ENCODE data around the gene NKPD1. TPM values are rescaled to one million over a fixed set of nuclear protein-coding genes. Genes with fewer than 3 reads are reported as not detected.
"Not testable (repeated sequence)": the region's sequence is repeated elsewhere in the genome, so short reads cannot be mapped to it uniquely, and the experiment has no call there.

NKPD1 gene
- polyA plus RNA-seq, 10 donors, result 0.07 to 0.74 (median 0.18) TPM

- no peak for DNase-seq
Observed at GRCh38 chr19:45140144-45140503, 20.7 kb downstream of the NKPD1 start.

DNA sequence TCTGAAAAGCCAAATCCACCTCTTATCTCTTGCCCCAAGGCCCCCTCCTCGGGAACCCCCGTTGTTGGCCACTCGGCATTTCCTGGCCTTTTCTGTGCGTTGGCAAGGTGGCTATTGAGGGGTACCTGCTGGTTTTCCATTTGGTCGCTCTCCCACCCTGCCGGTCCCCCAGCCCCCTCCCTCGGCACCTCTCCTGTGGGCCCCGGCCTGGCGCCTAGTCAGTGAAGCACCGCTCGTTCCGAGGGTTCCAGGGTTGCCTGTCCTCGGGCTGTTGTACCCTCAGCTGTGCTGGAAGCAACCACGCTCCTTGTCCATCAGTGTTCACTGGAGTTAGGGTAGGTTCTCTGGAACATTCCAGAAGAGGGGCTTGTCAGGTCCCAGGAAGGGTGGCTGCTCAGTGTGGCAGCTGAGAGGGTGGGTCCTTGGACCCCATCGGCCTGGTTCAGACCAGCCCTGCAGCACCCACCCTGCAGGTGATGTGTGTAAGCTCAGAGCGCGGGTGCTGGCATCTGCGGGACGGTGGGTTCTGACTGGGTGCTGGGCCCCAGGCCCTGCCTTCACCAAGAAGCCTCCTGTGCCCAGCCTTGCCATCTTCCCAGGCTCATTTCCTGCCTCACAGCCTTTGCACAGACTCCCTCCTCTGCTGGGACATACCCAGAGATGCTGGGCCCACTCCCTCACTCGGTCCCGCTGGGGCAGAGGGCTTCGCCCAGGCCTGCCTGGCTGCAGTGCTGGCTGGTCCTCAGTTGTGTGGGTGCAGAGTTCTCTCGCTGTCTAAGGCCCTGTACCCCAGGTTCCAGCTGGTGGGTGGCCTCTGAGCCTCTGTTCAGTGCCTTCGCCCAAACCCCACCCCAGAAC is 21.3 kb downstream of the NKPD1 start:
- no peak for DNase-seq

GRCh38 chr19:45138303-45138751 is 22.5 kb downstream of the NKPD1 start:
- no peak for DNase-seq

GRCh38 chr19:45137179-45137761 is 23.5 kb downstream of the NKPD1 start:
- peak; percentile 54 to 85 (median 61) for DNase-seq

DNA sequence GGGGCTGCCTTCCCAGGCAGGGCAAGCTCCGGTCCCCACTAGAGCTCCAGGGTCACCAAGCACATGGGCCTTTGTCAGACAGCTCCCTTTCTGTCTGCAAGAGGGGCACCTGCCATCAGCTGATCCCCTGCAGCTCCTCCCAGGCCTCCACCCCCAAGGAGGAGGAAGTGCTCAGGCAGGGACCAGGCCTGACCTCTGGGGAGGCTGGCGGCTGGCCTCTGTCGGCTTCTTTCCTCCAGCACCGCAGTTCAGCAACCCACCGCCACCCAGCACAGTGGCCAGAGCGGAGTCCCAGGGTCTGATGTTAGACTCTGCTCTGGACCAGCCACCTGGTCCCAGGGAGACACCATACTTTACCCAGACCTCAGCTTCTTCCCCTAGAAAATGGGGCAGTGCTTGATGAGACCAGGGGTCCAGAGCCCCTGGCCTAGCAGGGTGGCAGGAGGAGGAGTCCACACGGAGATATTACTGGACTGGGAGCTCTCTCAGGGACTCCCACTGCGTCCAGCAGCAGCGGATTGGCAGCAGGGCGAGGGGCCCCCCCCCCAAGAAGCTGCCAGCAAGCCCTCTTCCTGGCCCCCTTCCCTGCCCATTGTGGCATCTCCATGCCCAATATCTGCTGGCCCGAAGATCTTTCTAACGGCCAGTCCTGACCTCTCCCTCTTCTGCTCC is 24.1 kb downstream of the NKPD1 start:
- no peak for DNase-seq

DNA sequence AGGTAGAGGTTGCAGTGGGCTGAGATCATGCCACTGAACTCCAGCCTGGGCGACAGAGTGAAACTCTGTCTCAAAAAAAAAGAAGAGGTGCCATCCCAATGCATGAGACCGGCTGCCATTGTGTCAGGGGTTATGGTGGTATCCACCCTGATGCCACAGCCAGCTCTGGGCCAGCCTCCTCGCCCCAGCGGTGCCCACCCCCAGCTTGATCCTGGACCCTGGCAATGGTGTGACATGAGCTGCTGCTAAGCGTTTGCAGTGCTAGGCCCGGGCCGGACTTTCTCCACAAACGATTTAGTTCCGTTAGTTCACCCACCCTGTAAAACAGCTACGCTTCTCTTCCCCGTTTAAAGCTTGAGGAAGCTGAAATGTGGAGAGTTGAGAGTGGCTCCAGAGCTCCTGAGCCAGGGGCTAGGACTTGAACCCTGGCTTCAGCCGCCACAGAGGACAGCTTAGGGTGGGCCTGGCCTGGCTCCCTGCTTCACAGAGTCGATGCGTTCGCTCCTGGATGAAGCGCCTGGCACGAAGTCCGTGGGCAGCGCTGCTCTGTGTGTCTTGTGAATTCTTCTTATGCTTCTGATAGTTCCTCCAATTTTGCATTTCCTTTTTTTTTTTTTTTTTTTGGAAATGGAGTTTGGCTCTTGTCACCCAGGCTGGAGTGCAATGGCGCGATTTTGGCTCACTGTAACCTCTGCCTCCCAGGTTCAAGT is 25.5 kb downstream of the NKPD1 start:
- DNase-seq, result no peak

GRCh38 chr19:45133661-45134060 is 27.1 kb downstream of the NKPD1 start:
- DNase-seq, result no peak

GRCh38 chr19:45130888-45131615 is 29.7 kb downstream of the NKPD1 start:
- no peak for DNase-seq

DNA sequence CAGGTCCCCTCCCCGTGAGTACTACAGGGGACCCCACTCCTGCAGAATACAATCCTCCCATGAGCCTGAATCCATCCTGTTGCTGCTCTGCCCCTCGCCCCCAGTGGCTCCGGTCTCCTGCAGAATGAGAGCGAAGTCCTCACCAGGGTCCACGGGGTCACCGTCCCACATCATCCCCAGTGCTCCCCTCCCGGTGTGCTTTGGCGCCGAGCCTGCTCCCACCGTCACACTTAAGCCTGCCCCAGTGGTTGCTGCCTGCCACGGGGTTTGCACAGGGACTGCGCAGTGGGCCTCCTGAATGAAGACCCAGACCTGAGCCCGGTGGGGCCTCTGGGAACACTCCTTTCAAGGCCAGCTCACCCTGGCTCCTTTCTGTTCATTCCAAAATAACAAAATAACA is 30.5 kb downstream of the NKPD1 start:
- no peak for DNase-seq

- no peak for DNase-seq
Observed at GRCh38 chr19:45128806-45129205, 32.0 kb downstream of the NKPD1 start.

DNA sequence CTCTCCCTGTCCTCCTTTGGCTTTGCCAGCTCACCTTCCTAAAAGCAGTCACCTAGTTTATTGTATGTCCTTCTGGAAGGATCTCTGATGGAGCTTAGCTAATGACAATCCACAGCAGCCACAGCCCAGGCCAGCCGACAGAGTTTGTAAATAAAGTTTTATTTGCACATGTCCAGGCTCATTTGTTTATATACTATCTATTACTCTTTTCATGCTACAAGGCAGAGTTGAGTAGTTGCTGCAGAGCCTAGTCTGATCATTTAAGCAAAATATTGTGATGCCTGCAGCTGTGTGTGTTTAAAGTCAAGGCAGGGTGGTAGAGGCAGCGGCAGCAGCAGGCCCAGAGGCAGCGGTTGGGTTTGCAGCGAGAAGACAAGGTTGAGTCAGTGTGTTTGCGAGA is 32.6 kb downstream of the NKPD1 start:
- DNase-seq, result no peak

GRCh38 chr19:45126654-45127053 is 34.1 kb downstream of the NKPD1 start:
- no peak for DNase-seq

DNA sequence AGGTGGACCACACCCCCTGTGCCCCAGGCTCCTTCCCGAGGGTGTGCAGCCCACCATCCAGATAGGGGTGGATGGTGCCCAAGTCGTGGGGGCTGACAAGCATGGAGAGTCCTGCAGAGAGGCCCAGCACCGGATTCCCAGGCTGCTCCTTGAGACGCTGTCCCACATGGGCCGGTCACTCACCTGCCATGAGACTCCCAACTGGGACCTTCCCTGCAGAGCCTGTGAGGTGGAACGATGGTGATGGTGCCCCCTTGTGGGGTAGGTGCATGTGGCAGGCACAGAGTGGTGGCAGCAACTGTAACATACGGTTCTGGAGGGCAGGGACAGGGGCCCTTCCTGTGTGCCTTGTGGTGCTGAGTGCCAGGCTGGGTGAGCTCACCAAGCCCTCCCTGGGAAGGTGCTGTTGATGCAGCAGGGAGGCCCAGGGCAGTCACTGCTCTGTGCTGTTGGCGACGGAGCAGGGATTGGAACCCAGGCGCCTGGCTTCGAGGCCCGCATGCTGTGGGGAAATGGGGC is 34.7 kb downstream of the NKPD1 start:
- DNase-seq, result peak in 1 of 3 donors; percentile 36

DNA sequence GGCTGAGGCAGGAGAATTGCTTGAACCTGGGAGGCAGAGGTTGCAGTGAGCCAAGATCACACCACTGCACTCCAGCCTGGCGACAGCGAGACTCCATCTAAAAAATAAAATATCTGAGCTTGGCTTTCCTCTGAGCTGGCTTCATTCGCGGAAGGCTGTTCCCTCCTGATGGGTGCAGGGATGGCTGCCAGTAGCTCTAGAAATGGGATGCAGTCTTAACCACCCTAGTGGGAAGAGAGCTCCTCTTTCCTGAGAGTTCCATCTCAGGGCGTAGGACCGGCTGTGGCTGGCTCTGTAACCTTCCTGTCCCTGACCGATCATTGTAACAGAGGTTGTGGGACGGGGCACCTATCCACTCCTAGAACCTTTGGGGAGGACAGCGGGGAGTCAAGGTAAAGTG is 35.4 kb downstream of the NKPD1 start:
- DNase-seq, result no peak

- DNase-seq, result no peak
Observed at GRCh38 chr19:45124021-45124420, 36.8 kb downstream of the NKPD1 start.

- no peak for DNase-seq
Observed at GRCh38 chr19:45123440-45123850, 37.3 kb downstream of the NKPD1 start.

DNA sequence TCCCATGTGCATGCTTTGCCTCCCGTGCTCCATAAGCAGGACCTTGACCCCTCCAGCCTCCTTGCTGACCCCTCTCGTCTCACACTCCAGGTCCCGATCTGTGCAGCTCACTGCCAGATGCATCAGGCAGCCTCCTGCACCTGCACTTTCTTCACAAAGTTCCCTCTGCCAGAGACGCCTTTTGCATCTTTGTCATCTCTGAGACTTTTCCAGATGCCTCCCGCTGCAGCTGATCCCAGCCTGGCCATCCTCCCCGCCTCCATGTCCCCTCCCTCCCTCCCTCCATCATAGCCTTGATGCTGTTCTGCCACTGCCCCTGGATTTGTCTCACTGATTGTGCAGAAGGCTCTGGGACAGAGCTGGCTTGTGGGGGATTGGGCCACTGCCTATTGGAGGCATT is 38.0 kb downstream of the NKPD1 start:
- no peak for DNase-seq

GRCh38 chr19:45121827-45122345 is 38.9 kb downstream of the NKPD1 start:
- no peak for DNase-seq

DNA sequence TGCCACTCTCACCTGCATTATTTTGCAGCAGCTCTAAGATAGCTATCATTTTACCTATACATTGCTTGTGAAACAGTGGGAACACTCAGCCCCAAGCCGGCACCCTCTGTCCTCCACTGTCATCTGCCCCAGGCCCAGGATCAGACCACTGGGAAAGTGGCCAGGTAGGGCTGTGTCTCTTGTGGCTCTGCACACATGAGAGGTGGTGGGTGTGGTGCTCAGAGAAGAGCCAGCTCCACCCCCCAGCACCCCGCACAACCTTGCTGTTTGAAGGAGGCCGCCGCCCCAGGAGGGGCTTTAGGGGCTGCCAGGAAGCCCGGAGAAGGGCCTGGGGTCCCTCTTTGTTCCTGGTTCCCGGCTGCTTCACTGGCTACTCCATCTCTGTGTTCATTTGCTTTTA is 41.2 kb downstream of the NKPD1 start:
- DNase-seq, result no peak

DNA sequence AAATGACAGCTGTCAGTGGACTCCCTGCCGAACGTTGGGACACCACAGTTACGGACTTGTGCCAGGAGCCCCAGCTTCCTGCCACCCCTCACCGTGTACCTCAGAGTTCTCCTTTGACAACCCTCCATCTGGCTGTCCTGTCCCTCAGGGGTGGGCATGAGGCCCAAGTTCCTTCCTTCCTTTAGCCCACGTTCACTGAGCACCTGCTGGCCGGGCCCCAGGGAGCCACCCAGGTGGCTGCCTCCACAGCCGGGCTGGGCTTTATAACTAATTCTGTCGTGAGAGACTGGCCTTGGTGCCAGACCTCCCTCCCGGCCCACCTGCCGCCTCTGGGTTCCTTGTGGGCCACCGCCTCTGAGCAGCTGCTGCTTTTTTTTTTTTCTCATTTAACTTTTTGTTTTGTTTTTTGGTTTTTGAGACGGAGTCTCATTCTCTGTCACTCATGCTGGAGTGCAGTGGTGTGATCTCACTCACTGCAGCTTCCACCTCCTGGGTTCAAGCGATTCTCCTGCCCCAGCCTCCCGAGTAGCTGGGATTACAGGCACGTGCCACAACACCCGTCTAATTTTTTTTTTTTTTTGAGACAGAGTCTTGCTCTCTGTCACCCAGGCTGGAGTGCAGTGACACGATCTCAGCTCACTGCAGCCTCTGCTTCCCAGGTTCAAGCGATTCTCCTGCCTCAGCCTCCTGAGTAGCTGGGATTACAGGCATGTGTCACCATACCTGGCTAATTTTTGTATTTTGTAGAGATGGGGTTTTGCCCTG is 42.0 kb downstream of the NKPD1 start:
- DNase-seq, result not testable (repeated sequence)
